Stimulated activated CD4-positive, alpha-beta T cell treated with anti-CD3 and anti-CD28 coated beads, Interleukin-15, amount 100 ng/mL, for 48 hours (primary cell): ENCODE results near the gene GFI1B.
"Not testable (repeated sequence)": the region's sequence is repeated elsewhere in the genome, so short reads cannot be mapped to it uniquely, and the experiment has no call there.

Source experiments
- DNase-seq, 2 donors: peaks; one replicate each; pipeline ENCODE4 v3.0.0-alpha.2; 2020; ENCODE audit warnings: low read depth in 2 of 2

Gene GFI1B

DNA sequence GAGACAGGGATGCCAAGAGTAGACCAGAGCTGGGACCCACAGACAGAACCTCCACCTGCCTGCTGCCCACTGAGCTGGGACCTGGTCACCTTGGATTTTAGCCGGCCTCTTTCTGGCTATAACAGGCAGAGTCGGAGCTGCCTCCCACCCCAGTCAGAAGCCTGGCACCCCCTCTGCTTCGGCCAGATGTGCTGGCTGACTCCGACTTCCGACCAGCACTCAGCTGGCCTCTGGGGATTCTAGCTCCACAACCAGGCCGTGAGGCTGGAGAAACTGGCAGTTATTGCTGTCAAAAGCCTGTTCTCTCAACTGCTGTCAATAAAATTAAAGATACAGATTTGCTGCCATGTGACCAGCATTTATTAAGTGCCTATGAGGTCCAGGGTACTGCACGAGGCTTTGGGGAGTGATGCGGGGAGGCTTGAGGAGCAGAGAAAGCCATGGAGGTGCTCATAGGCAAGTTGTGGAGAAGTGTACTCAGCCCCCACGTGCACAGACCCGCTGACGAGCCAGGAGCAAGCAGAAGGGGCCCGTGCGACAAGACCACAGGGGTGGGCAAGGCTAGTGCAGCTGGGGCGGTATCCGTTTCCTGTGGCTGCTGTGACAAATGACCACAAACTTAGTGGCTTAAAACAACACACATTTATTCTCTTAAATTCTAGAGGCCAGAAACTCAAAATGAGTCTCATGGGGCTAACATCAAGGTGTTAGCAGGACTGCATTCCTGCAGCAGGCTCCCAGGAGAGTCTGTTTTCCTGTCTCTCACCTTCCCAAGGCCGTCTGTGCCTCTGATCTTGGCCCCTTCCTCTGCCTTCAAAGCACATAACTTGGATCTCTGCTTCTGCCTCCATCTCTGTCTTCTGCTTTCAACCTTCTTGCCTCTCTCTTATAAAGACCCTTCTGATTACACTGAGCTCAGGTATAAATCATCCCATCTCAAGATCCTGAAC, 13.1 kb downstream of the GFI1B start:
- no peak for DNase-seq

DNA sequence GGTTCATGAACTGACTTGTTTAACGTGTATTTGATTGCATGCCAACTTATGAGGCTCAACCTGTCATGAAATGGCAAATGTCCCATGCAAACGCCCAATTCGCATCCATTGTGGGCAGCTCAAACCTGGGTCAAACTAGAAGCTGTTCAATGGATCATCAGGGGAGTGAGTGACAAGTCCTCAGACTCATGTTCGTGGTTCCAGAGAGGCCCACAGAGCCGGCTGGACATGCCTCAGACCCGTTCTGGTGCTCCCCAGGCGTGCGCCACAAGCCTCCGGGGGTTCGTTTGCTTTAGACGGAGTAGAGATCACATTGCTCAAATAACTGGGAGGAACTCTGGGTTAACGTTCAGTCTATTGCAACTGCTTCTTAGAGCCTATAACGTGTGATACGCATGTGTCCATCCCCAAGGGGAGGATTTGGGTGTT, 15.0 kb downstream of the GFI1B start:
- DNase-seq: no peak

DNA sequence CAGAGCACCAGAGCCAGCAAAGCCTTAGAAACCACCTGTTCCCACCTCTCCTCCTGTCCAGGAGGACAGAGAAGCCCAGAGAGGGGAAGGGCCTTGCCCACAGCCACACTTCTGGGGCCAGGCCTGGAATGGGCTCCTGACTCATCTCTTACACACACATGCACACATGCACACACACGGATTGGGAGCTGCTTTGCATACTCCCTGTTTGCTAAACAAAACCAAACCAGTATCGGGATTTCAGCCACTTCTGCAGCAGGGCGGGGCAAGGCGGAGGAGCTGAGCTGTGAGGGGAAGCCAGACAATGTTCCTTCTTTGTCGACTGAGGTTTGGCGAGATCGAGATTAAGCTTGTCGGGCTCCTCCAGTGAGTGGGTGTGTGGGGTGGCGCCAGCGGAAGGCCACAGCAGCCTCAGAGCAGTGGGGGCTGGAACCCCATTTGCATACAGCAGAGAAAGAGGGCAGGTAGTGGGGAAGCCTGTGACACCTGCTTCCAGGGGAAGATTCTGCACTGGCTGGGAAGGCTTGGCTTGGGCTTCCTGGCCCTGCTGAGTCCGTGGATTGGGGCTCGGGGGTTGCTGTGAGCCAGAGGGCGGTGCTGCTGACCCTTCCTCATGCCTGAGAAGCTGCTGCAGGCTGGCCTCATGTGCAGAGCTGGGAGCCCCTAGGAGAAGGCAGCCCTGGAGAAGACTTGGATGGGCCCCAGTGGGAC, 16.1 kb downstream of the GFI1B start:
- DNase-seq: no peak

DNA sequence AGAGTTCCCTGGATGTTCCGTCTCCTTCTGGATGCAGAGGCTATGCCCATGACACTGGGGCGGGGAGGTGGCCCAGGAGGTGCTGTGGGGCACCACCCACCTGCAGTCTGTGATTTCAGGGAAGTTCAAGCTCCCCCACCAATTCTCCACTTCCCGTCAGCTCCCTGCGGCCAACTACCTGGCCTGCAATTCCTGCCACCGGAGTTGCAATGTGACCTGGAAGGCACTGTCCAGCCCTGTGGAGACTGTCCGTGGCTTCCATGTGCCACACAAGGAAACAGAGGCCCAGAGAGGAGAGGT, 16.6 kb downstream of the GFI1B start:
- DNase-seq: no peak

DNA sequence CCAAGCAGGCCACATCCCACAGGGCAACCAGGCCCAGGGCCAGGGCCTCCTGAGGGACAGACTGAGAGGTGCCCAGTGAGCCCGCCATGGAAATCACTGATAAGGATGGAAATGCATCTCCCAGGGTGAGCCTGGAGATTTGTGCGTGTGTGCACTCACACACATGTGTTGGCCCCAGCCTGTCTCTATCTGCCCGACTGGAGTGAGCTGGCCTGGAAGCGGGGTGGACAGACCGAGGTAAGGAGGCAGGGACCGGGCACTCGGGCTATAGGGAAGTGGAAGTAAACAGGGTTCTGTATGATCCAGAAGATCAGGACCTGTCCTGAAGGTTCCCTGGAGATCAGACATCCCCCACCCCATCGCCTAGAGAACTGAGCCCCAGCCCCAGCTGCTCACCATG, 17.4 kb downstream of the GFI1B start:
- DNase-seq: no peak

DNA sequence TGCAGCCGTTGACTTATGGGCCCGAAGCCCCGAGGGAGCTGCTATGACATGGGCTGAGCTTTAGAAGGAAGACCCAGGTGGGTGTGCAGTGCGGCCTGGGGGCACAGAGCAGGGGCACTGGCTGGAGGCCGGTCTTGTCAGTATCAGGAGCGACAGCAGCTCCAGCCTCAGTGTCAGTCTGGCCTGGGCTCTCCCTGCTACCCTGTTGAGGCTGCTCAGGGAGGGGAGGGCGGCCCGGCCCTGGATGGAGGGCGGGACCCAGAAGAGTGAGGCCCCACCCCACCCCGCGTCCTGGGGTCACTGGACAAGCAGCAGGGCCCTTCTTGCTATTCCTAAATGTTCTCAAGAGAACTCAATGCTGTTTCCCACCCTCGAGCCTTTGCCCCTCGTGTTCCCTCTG, 18.0 kb downstream of the GFI1B start:
- DNase-seq: no peak

DNA sequence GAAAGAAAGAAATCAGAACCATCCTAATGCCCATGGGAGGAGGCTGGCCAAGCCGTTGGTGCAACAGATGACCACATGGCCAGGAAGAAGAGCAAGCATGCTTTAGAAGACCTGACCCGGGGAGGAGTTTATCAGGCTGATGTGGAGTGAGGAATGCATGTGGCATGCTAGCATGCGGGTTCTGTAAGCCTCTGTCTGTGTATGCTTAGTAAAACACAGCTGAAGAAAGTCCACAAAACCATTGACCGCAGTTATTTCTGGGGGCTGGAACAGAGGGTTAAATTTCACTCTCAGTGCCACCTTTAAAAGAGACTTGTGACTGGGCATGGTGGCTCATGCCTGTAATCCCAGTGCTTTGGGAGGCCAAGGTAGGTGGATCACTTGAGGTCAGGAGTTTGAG, 19.1 kb downstream of the GFI1B start:
- DNase-seq: no peak

DNA sequence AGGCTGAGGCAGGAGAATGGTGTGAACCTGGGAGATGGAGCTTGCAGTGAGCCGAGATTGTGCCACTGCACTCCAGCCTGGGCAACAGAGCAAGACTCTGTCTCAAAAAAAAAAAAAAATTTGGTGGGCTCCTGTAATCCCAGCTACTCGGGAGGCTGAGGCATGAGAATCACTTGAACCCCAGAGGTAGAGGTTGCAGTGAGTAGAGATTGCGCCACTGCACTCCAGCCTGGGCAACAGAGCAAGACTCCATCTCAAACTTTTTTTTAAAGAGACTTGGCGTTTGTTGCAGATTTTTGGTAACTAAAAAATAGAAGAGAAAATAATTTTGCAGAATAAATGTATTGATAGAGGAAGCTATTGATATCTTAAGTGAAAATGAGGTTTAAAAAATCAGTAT, 19.7 kb downstream of the GFI1B start:
- not testable (repeated sequence) for DNase-seq

DNA sequence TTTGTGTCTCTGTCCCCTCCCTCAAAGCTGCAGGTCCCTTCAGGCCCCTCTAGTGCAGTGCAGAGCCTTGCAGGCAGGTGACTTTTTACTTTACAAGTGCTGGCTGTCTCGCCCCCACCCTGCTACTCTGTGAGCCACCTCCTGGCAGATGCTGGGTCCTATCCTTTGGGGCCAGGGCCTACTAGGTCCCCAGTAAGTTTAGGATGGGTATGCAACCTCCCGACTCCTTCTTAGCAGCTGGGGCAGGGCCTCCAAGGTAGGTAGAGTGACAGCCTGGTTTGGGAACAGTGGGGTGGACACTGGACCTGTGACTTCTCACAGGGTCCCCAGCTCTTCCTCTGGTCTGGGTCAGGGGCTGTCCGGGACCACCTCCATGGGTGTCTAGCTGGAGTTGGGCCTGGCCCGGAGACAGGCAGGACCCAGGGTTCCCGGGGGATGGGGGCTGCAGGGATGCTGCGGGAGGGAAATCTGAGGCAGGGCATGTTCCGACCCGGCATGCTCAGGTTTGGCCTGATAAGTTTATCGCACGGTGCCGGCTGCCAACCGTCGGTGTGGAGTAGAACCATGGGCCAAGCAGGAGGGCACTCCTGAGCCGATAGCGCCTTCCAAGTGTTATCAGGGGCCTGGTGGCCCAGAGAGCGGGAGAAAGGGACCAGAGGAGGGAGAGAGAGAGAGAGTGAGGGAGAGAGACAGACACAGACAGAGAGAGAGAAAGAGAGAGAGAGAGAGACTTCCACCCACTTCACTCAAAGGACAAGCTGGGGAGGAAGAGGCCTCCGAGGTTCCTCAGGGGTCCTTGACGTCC, 20.5 kb downstream of the GFI1B start:
- no peak for DNase-seq

DNA sequence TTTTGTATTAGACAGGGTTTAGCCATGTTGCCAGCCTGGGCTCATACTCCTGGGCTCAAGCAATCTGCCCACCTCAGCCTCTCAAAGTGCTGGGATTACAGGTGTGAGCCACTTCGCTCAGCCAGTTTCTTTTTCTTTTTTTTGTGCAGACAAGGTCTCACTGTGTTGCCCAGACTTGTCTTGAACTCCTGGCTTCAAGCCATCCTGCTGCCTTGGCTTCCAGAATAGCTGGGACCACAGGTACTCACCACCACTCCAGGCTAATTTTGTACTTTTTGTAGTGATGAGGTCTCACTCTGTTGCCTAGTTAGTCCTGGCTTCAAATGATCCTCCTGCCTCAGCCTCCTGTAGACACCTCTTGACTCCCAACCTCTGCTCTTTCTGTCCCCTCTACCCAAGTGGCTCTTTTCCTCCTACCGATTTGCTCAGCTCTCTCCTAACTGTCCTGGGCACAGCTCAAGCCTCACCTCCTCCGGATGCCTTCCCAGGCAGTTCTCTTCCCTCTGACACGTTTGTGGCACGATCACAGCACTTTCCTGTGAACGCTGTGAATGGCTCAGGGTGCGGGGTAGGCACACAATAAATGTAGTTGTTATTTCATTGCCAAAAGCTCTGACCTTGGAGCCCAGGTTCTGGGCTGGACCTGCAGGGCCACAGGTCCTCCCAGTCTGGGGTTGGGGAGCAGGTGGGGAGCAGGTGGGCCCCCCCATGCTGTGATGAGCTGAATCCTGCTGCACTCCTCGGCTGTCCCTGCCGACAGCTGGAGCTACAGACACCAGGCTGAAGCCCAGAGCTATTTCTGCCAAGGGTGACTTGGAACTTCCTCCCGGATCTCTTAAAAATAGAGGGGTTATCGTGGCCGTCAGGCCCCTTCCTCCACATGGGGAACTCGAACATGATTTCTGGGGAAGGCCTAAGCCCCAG, 23.9 kb downstream of the GFI1B start:
- DNase-seq: no peak

DNA sequence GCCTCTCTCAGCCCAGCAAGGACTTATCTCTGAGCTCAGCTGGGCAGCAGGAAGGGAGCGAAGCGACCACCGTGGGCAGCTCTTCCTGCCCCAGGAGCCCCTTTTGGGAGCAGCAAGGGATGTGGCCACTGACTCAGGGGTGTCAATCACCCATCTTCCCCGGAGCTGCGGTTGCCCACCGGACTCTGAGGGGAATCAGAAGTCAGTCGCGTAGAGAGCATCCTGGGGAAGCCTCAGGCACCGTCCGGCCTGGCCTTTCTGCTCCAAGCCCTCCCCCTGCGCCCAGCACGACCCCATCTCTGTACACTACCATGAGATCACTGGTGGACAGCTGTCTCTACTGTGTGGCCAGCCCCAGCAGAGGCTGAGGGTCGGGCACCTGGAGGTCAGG, 24.6 kb downstream of the GFI1B start:
- DNase-seq: no peak

DNA sequence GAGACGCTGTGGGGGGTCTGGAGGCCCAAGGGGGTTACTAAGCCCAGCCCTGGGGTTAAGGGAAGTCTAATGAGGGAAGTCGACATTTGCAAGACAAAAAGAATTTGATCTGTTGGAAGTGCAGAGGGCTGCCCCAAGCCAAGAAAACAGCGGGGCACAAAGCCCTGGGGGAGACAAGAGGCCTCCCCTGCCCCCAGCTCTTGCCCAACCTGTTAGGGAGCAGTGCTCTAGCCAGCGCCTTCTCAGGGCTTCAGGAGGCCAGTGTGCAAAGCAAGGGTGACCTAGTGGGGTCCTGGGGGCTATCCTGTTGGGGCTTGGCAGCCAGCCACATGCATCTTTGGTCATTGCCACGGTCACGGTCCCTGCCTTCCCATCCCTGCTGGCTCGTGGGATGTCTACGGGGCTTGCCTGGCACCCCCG, 25.2 kb downstream of the GFI1B start:
- DNase-seq: no peak

DNA sequence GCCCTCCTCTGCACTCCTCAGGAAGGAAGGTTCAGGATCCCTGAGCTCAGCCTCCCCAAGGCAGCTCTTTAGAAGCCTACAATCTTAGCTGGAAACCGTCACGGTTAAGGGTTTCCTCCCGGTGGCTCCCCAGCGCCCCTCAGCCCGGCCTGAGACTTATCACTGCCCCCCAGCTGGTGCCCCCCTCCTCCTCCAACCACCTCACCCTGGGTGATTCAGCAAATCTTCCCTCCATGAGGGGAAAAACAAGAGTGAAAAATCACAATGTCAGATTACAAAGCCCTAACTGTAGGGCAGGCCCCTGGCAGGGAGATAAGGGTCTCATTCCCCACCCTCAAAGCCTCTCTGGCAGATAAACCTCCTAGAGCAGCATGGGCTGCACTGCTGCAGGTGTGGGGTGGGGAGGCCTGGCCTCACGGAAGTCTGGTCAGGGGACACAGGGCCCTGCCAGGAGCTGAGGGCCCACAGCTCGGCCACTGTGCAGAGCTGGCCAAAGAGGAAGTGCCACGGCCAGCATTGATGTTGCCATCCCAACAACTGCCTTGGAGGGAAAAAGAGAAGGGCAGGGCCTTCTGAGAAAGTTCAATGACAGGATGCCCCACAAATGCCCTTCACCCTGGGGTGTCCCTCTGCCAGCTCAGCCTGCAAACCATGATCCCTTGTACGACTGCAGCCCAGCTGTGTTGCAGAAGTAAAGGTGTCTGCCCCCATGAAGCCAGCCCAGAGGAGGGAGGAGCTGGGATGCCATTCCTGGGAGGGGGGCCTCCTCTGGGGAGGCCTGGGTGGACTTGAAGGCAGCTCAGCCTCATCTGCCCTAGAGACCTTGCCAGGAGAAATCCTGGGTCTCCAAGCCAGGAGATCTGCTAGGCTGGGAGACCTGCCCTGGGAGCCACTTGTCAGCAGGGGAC, 25.9 kb downstream of the GFI1B start:
- DNase-seq: no peak

DNA sequence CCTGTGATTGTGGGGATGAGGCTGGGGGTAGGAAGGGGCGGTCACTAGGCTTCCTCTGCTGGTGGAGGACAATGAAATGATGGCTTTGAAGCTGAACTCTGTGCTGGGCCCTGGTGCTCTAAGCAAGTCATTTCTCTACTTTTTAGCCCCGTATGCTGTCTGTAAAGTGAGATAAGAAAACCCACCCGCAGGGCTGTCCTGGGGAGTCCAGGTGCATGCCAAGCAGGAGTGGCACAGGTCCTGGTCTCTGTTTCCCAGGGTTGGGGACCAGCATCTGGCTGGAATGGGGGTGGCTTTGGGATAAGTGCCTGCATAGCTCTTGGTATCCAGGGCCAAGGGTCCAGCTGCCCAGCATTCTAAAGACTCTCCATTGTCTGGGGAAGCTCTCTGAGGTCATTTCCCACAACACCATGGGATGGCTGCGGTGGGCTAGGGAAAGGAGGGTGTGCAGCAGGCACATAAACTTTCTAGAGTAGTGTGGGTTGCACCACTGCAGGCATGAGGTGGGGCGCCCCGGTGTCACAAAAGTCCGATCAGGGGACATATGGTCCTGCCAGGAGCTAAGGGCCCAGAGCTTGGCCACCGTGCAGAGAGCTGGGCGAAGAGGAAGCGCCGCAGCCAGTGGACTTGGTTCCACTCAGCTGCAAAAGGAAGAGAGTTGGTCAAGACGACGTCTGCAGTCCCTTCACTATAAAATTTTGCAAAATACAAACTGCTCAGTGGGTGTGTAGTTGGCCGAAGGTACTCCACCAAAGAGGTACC, 26.7 kb downstream of the GFI1B start:
- no peak for DNase-seq

DNA sequence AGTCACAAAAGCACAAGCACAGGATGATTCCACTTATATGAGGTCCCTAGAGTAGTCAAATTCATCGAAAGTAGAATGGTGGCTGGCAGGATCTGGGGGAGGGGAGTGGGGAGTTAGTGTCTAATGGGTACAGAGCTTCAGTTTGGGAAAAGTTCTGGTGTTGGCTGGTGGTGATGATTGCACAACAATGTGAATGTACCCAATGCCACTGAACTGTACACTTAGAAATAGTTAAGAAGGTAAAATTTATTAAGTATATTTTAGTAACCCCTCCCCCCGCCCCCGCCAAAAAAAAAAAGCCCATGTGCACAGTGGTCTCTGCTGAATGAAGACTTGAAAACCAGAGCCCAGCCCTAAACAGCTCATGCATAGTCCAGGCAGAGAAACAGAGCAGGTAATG, 27.5 kb downstream of the GFI1B start:
- DNase-seq: no peak

DNA sequence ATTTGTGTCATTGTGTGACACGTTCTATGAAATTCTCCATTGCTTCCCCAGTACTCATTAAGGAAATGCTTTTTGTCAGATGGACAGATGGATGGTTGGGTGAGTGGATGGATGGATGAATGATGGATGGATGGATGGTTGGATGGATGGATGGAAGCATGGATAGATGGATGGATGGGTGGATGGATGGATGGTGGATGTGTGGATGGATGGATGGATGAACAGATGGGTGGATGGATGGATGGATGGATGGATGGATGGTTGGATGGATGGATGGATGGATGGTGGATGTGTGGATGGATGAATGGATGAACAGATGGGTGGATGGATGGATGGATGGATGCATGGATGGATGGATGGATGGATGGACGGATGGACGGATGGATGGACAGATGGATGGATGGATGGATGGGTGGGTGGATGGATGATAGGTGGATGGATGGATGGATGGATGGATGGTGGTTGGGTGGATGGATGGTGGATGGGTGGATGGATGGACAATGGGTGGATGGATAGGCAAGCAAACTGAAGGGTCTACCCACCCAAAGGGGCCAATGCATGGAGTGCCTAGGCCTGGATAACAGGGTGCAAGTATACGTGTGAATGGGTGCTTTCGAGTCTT, 28.3 kb downstream of the GFI1B start:
- DNase-seq: no peak

DNA sequence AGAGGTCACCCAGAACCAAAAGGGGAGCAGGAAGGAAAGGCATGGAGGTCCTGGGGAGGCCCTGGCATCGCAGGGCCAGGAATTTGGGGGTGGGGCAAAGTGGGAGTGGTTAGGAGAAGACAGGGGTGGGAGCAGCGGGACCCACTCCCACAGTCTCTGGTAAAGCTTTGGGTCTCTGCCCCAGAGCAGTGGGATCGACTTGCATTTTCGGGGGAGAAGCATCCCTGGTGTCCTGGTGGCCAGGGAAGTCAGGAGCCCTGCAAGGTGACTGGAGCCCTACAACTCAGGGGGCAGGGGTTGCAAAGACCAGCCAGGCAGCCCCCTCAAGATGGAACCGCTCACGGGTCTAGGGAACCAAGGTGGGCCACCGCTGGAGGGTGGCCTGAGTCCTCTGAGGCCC, 29.9 kb downstream of the GFI1B start:
- DNase-seq: no peak

DNA sequence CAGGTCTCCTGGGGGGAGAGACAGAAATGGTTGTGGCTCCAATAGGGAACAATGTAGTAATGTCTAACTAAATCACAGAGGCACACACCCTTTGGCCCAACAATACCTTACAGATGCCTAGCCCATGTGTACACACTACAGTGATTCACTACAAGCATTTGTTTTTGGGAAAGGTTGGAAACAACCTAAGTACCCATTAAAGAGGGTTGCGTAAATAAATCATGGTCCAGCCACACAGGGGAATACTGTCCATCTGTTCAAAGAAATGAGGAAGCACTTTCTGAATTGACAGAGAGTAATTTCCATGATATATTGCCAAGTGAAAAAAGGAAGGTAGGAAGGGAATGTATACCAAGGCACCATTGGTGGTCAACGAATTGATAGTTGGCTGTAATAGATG, 30.3 kb downstream of the GFI1B start:
- DNase-seq: no peak

DNA sequence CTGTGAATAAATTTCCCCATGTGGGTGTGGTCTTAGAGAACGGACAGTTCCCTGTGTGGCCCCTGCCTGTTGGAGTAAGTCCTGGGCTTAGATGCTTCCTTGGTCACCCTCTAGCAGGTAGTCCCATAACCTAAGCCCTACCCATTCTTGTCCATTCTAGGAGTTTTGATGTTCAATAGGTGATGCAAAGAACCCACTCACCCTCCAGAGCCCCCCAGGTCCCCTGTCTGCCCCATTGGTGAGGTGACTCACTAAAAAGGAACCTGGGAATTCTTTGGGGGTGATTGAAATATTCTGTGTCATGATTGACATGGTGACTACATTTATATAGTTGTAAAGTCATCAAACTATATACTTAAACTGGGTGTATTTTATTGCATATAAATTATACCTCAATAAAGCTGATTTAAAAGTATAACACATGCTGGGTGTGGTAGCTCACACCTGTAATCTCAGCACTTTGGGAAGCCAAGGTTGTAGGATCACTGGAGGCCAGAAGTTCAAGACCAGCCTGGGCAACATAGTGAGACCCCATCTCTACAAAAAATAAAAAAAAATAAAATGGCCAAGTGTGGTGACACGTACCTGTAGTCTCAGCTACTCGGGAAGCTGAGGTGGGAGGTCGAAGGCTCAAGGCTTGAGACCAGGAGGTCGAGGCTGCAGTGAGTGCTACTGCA, 31.6 kb downstream of the GFI1B start:
- no peak for DNase-seq
